NCI-H2227 (cell line): Measurements from ENCODE around the gene ZBTB25.

ENCODE experiments used
- DNase-seq: peaks from one replicate; lab custom pipeline; 2025; ENCODE audit not compliant: unreplicated experiment; lab: John Stamatoyannopoulos, UW

ZBTB25 gene

GRCh38 chr14:64407329-64407728 lies 96.3 kb downstream of the ZBTB25 start:
- no peak for DNase-seq

- no peak for DNase-seq
Observed at GRCh38 chr14:64405295-64405694, 98.3 kb downstream of the ZBTB25 start.

GRCh38 chr14:64401949-64402348 lies 101.7 kb downstream of the ZBTB25 start:
- DNase-seq = no peak

- DNase-seq = no peak
Observed at GRCh38 chr14:64400829-64401459, 102.7 kb downstream of the ZBTB25 start.
